ENCODE measurements around the gene LRRC38.

Gene LRRC38

GRCh38 chr1:13516606-13517005, 2.8 kb upstream of the LRRC38 start:
- no peak for DNase-seq

GRCh38 chr1:13514821-13515220, 1.0 kb upstream of the LRRC38 start:
- DNase-seq = no peak

- DNase-seq = no peak
These were observed 524 bp downstream of the LRRC38 start for GRCh38 chr1:13513063-13513894.

- DNase-seq = no peak
These were observed 1.3 kb downstream of the LRRC38 start for GRCh38 chr1:13512472-13512871.

GRCh38 chr1:13510499-13510898, 3.3 kb downstream of the LRRC38 start:
- no peak for DNase-seq

GRCh38 chr1:13507075-13507474, 6.7 kb downstream of the LRRC38 start:
- no peak for DNase-seq

- DNase-seq = no peak
These were observed 8.8 kb downstream of the LRRC38 start for GRCh38 chr1:13505020-13505419.

GRCh38 chr1:13500806-13501205, 13.0 kb downstream of the LRRC38 start:
- DNase-seq = no peak

GRCh38 chr1:13499422-13499821, 14.4 kb downstream of the LRRC38 start:
- no peak for DNase-seq

GRCh38 chr1:13498553-13498952, 15.2 kb downstream of the LRRC38 start:
- no peak for DNase-seq

- DNase-seq = no peak
These were observed 18.6 kb downstream of the LRRC38 start for GRCh38 chr1:13495186-13495585.

GRCh38 chr1:13494712-13495111, 19.1 kb downstream of the LRRC38 start:
- DNase-seq = no peak

- no peak for DNase-seq
These were observed 19.8 kb downstream of the LRRC38 start for GRCh38 chr1:13494025-13494424.

GRCh38 chr1:13492711-13493110, 21.1 kb downstream of the LRRC38 start:
- DNase-seq = no peak

- DNase-seq = no peak
These were observed 25.8 kb downstream of the LRRC38 start for GRCh38 chr1:13487957-13488356.

GRCh38 chr1:13487143-13487868, 26.5 kb downstream of the LRRC38 start:
- no peak for DNase-seq

GRCh38 chr1:13483946-13484345, 29.9 kb downstream of the LRRC38 start:
- no peak for DNase-seq

GRCh38 chr1:13482600-13482999, 31.2 kb downstream of the LRRC38 start:
- DNase-seq = no peak

- no peak for DNase-seq
These were observed 34.5 kb downstream of the LRRC38 start for GRCh38 chr1:13479171-13479856.

GRCh38 chr1:13478692-13479091, 35.1 kb downstream of the LRRC38 start:
- DNase-seq = no peak

- DNase-seq = peak; percentile 32
These were observed 44.5 kb downstream of the LRRC38 start for GRCh38 chr1:13469343-13469742.

GRCh38 chr1:13465515-13465914, 48.3 kb downstream of the LRRC38 start:
- no peak for DNase-seq

GRCh38 chr1:13462682-13463081, 51.1 kb downstream of the LRRC38 start:
- DNase-seq = no peak

GRCh38 chr1:13461977-13462376, 51.8 kb downstream of the LRRC38 start:
- DNase-seq = no peak
